Epithelial cell of prostate (primary cell): Measurements from ENCODE around the gene TMEM184B.
"Not testable (repeated sequence)": the region's sequence is repeated elsewhere in the genome, so short reads cannot be mapped to it uniquely, and the experiment has no call there.

Experiments used
- DNase-seq: peaks from one replicate; pipeline ENCODE4 v3.0.0-alpha.2; 2011; ENCODE audit warnings: low read depth, low spot score
- H3K27ac ChIP-seq: fragments of 450-650 bp; 2 replicates; pipeline ENCODE4 v1.5.1; 2017; ENCODE audit warnings: mild to moderate bottlenecking

Gene TMEM184B

DNA sequence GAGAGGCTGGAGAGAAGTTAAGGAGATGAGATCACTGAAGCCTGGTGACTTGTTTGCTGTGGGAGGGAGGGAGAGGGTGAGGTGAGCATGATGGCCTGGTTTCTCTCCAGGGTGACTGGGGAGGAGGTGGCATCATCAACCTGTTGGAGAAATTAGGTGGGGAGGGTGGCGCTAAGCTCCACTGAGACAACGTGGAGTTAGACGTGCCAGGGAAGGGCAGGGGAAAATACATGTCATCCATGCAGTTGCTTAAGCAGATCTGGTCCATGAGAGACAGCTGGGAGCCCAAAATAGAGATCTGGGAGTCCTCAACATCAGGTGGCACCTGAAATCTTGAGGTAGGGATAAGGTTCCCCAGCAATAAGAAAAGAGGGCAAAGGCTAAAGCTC is 80.3 kb downstream of the TMEM184B start:
- DNase-seq, result no peak
- H3K27ac ChIP-seq, result no peak overlapping the region

DNA sequence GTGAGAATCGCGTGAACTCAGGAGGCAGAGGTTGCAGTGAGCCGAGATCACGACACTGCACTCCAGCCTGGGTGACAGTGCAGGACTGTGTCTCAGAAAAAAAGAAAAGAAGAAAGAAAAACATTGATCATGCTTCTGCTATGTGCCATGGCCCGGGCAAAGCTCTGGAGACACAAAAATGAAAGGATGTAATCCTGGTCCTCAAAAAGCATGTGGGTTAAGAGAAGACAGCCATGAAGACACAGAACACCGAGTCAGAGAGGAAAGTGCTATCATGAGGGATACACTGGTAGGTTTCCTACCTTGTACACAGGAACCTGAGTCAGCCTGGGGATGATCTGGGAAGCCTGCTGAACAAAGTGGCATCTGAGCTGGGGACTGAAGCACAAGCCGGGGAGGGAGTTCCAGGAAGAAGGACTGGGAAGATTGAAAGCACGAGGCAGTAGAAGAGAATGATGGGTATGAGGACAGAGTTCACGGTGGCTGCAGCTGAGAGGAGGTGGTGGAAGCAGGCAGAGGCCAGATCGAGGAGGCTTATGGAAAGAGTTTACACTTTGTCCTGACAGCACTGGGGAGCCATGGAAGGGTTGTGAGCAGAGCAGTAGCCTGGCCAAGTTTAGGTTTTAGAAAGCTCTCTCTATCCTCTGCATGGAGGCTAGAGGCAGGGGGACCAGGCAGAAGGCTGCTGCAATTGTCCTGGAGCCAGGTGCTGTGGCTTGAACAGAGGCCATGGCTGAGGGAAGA is 80.9 kb downstream of the TMEM184B start:
- DNase-seq, result no peak
- no peak overlapping the region for H3K27ac ChIP-seq

DNA sequence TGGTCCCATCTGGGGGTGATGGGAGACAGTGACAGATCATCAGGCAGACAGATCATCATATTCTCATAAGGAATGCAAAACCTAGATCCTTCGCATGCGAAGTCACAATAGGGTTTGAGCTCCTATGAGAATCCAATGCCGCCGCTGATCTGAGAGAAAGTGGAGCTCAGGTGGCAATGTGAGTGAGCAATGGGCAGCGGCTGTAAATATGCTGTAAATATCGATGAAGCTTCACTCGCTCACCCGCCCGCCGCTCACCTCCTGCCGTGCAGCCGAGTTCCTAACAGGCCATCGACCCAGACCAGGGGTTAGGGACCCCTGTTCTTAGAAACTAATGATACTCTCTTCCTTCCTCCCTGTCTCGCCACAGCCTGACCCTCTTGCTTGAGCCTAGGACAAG is 81.8 kb downstream of the TMEM184B start:
- DNase-seq, result no peak
- H3K27ac ChIP-seq, result no peak overlapping the region

DNA sequence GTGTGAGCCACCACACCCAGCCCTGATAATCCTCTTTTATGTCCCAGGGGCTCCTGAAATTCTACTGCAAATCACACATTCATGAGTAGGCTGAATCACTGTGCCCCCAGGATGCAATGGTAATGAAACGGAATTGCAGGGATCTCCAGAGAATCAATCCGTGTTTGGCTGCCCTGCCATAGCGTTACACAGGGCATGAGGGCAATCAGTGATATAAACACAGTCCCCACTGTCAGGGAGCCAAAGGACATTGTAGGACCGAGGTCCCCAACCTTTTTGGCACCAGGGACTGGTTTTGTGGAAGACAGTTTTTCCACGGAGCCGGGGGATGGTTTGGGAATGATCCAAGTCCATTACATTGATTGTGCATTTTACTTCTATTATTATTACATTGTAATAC is 82.2 kb downstream of the TMEM184B start:
- no peak for DNase-seq
- H3K27ac ChIP-seq, result no peak overlapping the region

DNA sequence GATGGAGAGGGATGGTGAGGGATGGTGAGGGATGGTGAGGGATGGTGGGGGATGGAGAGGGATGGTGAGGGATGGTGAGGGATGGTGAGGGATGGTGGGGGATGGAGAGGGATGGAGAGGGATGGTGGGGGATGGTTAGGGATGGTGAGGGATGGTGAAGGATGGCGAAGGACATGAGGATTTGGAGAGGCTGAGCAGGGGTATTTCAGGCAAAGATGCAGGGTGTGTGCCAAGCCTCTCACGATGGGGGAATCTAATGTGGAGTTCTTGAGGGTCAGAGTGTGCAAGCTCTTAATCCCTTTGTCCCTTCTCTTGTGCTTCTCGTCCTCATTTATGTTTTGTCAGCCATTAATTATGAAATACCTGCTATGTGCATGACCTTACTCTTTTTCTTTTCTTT is 83.7 kb downstream of the TMEM184B start:
- no peak overlapping the region for H3K27ac ChIP-seq
- no peak for DNase-seq

DNA sequence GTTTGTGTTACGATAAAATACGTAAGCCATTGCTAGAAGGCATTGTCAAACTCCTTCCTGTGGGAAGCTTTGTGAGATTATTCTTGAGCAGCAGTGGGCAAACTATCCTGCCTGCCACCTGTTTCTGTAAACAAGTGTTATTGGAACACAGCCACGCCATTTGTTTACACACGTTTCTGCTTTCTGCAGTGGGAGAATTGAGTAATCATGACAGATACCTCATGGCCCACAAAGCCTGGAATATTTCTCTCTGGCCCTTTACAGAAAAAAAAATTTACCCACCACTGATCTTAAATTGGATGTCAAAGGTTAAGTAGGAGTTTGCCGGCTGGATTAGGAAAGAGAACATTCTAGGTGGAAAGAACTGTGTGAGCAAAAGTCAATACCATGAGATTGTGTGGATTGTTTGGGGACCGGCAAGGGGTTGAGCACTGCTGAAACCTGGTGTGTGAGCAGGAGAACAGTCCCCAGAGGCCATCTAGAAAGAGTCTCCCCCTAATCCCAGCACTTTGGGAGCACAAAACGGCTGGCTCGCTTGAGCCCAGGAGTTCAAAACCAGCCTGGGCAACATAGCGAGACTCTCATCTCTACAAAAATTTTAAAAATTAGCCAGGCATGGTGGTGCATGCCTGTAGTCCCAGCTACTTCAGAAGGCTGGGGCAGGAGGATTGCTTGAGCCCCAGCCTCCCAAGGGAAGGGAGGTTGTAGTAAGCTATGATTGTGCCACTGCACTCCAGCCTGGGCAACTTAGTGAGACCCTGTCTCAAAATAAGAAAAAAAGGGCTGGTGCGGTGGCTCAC is 85.2 kb downstream of the TMEM184B start:
- H3K27ac ChIP-seq, result no peak overlapping the region
- no peak for DNase-seq

DNA sequence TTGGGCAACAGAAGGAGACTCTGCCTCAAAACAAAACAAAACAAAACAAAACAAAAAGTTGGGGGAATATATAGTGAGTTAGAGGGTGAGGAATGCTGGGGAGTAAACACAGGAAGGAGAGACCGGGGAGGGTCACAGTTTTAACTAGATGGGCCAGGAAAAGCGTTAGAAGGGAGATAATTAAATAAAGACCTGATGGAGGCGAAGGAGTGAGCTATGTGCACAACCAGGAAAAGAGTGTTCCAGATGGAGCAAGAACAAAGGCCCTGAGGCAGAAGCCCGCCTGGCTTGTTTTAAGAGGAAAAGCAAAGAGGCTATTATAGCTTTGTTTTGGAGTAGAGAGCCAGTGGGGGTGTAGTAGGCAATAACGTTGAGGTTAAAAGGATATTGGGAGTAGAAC is 86.4 kb downstream of the TMEM184B start:
- DNase-seq, result no peak

DNA sequence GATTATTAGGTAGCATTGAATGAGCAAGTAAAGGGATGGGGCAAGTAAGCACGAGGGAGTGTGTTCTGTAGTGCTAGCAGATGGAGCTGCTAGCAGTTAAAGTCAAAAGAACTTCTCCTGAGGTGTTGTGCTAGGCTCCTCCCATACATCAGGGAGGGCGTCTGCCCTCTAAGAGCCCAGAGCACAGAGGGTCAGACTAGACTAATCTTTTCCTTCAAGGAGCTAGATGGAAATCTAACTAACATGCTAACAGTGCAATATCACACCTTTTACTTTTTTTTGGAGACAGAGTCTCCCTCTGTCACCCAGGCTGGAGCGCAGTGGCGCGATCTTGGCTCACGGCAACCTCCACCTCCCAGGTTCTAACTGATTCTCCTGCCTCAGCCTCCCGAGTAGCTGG is 88.0 kb downstream of the TMEM184B start:
- DNase-seq, result no peak
- no peak overlapping the region for H3K27ac ChIP-seq

More for the DNA sequence above, 86.4 kb downstream of the TMEM184B start:
- H3K27ac ChIP-seq, result no peak overlapping the region

- H3K27ac ChIP-seq, result peak within 1 kb of the TSS; percentile 100
- peak; percentile 94 for DNase-seq
Observed at GRCh38 chr22:38181453-38182200, 91.2 kb downstream of the TMEM184B start, which contains the start of gene PLA2G6. TSS of gene PLA2G6 (minus strand) at chr22:38181830. CDS start at chr22:38169426, 12,404 bp downstream.

GRCh38 chr22:38180841-38181452 is 91.9 kb downstream of the TMEM184B start:
- peak overlapping the region; percentile 100 for H3K27ac ChIP-seq
- DNase-seq, result peak; percentile 70

GRCh38 chr22:38178605-38178937 is 94.2 kb downstream of the TMEM184B start:
- peak overlapping the region; percentile 100 for H3K27ac ChIP-seq

DNA sequence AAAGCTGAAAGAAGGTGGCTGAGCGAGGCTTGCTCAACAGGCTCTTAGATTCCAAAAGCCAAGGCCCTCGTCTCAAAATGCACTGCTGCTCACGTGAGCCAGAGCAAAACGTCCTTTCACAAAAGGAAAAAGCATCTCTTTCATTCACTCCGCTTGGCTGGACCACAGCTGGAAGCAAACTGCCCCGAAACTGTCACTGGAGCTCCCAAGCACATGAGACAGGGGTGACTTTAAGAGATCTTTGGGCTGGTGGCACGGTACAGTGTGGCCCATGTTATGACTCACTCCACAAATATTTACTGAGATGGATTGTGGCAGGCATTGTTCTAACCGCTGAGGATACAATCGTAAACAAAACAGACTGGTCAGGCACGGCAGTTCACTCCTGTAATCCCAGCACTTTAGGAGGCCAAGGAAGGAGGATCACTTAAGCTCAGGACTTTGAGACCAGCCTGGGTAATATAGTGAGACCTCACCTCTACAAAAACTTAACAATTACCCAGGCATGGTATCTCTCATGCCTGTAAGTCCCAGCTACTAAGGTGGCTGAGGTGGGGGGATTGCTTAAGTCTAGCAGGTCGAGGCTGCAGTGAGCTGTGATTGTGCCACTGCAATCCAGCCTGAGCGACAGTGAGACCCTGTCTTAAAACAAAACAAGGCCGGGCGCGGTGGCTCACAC is 94.7 kb downstream of the TMEM184B start:
- DNase-seq, result no peak
- H3K27ac ChIP-seq, result peak overlapping the region; percentile 100

More at GRCh38 chr22:38178605-38178937, 94.2 kb downstream of the TMEM184B start:
- not testable (repeated sequence) for DNase-seq

- H3K27ac ChIP-seq, result peak overlapping the region; percentile 100
- DNase-seq, result not testable (repeated sequence)
Observed at GRCh38 chr22:38177571-38177925, 95.3 kb downstream of the TMEM184B start.

DNA sequence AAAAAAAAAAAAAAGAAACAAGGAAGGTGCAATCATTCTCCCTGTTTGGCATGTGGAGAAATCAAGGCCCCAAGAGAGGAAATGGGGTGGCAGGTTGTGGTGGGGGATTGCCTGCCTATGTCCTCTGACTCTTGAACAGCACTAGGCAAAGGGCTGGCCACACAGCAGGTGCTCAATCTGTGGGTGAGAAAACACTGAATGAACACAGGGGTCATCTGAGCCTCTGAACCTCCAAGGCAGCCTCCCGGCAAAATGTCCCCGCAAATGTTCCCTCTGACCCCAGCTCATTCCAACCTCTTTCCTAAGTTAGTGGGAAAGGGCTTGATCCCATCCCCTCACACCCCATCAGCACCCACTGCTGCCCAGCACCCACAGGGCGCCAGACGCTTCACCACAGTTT is 95.8 kb downstream of the TMEM184B start:
- peak overlapping the region; percentile 100 for H3K27ac ChIP-seq
- DNase-seq, result no peak

DNA sequence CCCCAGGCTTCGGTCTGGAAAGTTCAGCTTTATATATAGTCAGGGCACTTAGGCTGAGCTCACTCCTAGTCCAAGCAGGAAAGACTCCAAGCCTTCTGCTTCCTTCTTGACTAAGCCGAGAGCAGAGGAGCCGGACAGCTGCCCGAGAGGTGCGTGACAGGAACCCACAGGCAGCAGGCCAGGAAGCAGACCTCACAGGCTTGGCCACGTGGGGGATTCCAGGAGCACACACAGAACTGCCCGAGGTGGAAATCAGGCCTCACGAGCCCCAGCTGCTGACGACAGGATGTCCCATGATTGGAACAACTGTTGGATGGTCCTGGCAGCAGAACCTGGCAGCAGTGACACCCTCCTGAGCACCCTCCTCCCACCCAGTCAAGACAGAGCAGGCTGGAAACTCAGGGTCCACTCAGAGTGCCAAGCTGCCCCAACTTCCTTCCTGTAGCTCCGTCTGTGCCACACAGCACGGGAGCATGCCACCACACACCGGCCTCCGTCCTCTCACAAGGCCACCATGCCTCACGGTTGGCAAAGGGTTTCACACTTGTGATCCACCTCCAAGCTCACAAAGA is 96.6 kb downstream of the TMEM184B start:
- peak overlapping the region; percentile 100 for H3K27ac ChIP-seq
- DNase-seq, result no peak

- peak overlapping the region; percentile 100 for H3K27ac ChIP-seq
- no peak for DNase-seq
Observed at GRCh38 chr22:38175206-38176118, 97.3 kb downstream of the TMEM184B start.

DNA sequence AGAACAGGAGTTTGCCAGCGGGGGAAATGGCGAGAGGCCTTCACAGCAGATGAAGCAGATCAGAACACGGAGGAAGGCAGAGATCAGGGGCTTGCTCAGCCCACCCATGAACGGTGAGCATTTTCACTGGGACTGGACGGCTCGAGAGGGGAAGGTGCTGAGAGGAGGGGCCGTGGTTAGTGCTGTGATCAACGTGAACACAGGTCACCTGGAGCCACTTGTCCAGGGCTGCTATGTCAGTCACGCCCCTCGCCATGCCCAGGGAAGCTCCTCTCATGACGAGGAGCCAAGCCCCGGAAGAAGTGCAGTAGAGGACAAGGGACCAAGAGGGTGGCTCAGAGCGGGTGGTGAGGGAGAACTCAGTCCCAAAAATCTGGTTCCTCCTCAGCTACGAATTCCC is 98.2 kb downstream of the TMEM184B start:
- no peak overlapping the region for H3K27ac ChIP-seq

DNA sequence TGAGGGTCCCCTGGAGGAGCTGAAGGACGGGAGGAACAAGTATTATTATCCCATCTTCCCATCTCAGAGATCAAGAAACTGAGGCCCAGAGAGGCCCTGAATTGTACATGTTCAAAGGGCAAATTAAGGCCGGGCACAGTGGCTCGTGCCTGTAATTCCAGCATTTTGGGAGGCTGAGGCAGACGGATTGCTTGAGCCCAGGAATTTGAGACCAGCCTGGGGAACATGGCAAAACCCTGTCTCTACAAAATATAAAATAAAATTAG is 99.2 kb downstream of the TMEM184B start:
- DNase-seq, result no peak
- peak overlapping the region; percentile 88 for H3K27ac ChIP-seq

More for the DNA sequence above, 98.2 kb downstream of the TMEM184B start:
- DNase-seq, result no peak
